AG04450 (cell line): ENCODE results near the gene ATRIP. TPM values are rescaled to one million over a fixed set of nuclear protein-coding genes. Genes with fewer than 3 reads are reported as not detected.

Source experiments
- CTCF ChIA-PET: fragments of 300-600, 350-600 bp; formaldehyde crosslinking; extraction: SDS; loops from one replicate; lab custom pipeline; 2022; ENCODE audit warnings: antibody characterized with exemption, inconsistent platforms; lab: Charles Lee
- POLR2A ChIA-PET: fragments of 350-600 bp; formaldehyde crosslinking; extraction: SDS; loops from one replicate; lab custom pipeline; 2021; ENCODE audit warnings: antibody characterized with exemption, inconsistent platforms; lab: Yijun Ruan, JAX
- DNase-seq: peaks from one replicate; pipeline ENCODE4 v3.0.0-alpha.2; 2011; ENCODE audit warnings: low read depth, low spot score
- H3K27ac ChIP-seq: one replicate; pipeline ENCODE4 v1.5.1; 2012; ENCODE audit warnings: low read depth, low read length, control low read depth
- H3K27me3 ChIP-seq: one replicate; pipeline ENCODE4 v1.6.0; 2012; ENCODE audit warnings: low read length; ENCODE audit not compliant: control insufficient read depth, insufficient read depth
- H3K4me3 ChIP-seq: 2 replicates; pipeline ENCODE4 v1.5.1; 2011; ENCODE audit warnings: mild to moderate bottlenecking, low read depth, low read length, control low read depth
- H3K9me3 ChIP-seq: 2 replicates; pipeline ENCODE4 v1.5.1; 2012; ENCODE audit warnings: low read length; ENCODE audit not compliant: control insufficient read depth, insufficient read depth
- CTCF ChIP-seq: IDR thresholded peaks from 2 replicates; pipeline ENCODE4 v1.5.1; 2011; ENCODE audit warnings: low read depth, low read length, control low read depth, inconsistent platforms
- polyA plus RNA-seq: library from polyadenylated mRNA; depleted of rRNA; stranded (reverse); fragments of >200 nt; gene quantifications from 2 replicates; pipeline ENCODE4 v1.2.3, GENCODE V29; 2011

ATRIP gene
- polyA plus RNA-seq, 1 experiment, result 5.8 TPM

GRCh38 chr3:48413611-48414010 lies 32.9 kb upstream of the ATRIP start:
- no peak overlapping the region for H3K27ac ChIP-seq
- no peak for DNase-seq
- no peaks in the 10 kb centered on the region for H3K9me3 ChIP-seq
- POLR2A ChIA-PET, result no interaction called here
- H3K27me3 ChIP-seq, result no peaks in the 10 kb centered on the region
- no peak overlapping the region for H3K4me3 ChIP-seq
- TF ChIP-seq CTCF, result no peak
- CTCF ChIA-PET, result interaction anchor here (1.9 kb wide), 1 partner anchor 13 kb away, joined by 8 read pairs; no protein-coding TSS in a partner anchor

- ChIA-PET POLR2A (no interaction called here), CTCF (interaction anchor here (1.6 to 5.8 kb wide), 2 partner anchors 14 to 21 kb away, joined by 7 to 38 read pairs; no protein-coding TSS in a partner anchor)
- no peaks in the 10 kb centered on the region for H3K9me3 ChIP-seq
- no peak overlapping the region for H3K4me3 ChIP-seq
- no peak for TF ChIP-seq CTCF
- no peak for DNase-seq
- H3K27ac ChIP-seq, result no peak overlapping the region
- no peaks in the 10 kb centered on the region for H3K27me3 ChIP-seq
Measured at GRCh38 chr3:48414376-48415250, 31.9 kb upstream of the ATRIP start.

GRCh38 chr3:48415251-48415953 lies 31.1 kb upstream of the ATRIP start:
- H3K4me3 ChIP-seq, result no peak overlapping the region
- CTCF ChIA-PET, result interaction anchor here (1.6 to 5.8 kb wide), 2 partner anchors 14 to 20 kb away, joined by 7 to 38 read pairs; no protein-coding TSS in a partner anchor

GRCh38 chr3:48416091-48416505 lies 30.4 kb upstream of the ATRIP start:
- POLR2A ChIA-PET, result no interaction called here

More at GRCh38 chr3:48415251-48415953, 31.1 kb upstream of the ATRIP start:
- Histone ChIP-seq H3K27ac (no peak overlapping the region), H3K9me3 (no peaks in the 10 kb centered on the region), H3K27me3 (no peaks in the 10 kb centered on the region)
- TF ChIP-seq CTCF, result no peak
- POLR2A ChIA-PET, result no interaction called here
- no peak for DNase-seq

More at GRCh38 chr3:48416091-48416505, 30.4 kb upstream of the ATRIP start:
- TF ChIP-seq CTCF, result no peak
- no peak overlapping the region for H3K4me3 ChIP-seq
- H3K9me3 ChIP-seq, result no peaks in the 10 kb centered on the region
- CTCF ChIA-PET, result interaction anchor here (1.6 to 5.8 kb wide), 2 partner anchors 15 to 20 kb away, joined by 7 to 38 read pairs; no protein-coding TSS in a partner anchor
- no peak overlapping the region for H3K27ac ChIP-seq
- H3K27me3 ChIP-seq, result no peaks in the 10 kb centered on the region
- no peak for DNase-seq
